NT2/D1 (cell line): ENCODE results near the gene PLXNA2.

Source experiments
- DNase-seq: peaks from one replicate; pipeline ENCODE4 v3.0.0-alpha.2; 2011; ENCODE audit warnings: low read depth, low spot score
- H3K27me3 ChIP-seq: 2 replicates; pipeline ENCODE4 v1.6.0; 2011; ENCODE audit warnings: mild to moderate bottlenecking; ENCODE audit not compliant: insufficient read length, insufficient read depth
- H3K36me3 ChIP-seq: 2 replicates; pipeline ENCODE4 v1.6.1; 2011; ENCODE audit warnings: mild to moderate bottlenecking, low read length, mixed read lengths; ENCODE audit not compliant: insufficient read depth, insufficient read length
- H3K4me1 ChIP-seq: 2 replicates; pipeline ENCODE4 v1.5.1; 2011; ENCODE audit not compliant: insufficient read depth, insufficient read length
- H3K4me3 ChIP-seq: 2 replicates; pipeline ENCODE4 v1.5.1; 2011; ENCODE audit warnings: low read depth; ENCODE audit not compliant: insufficient read length
- H3K9ac ChIP-seq: 2 replicates; pipeline ENCODE4 v1.6.0; 2011; ENCODE audit warnings: low read depth; ENCODE audit not compliant: insufficient read length
- H3K9me3 ChIP-seq: 2 replicates; pipeline ENCODE4 v1.5.1; 2011; ENCODE audit warnings: mild to moderate bottlenecking, low read length; ENCODE audit not compliant: insufficient read depth
- SUZ12 ChIP-seq: IDR thresholded peaks from 2 replicates; pipeline ENCODE4 v1.6.1; 2011; ENCODE audit not compliant: insufficient read length, insufficient read depth; ENCODE audit errors: extremely low read depth
- YY1 ChIP-seq: IDR thresholded peaks from 2 replicates; pipeline ENCODE4 v1.6.1; 2011; ENCODE audit not compliant: insufficient read length, insufficient read depth
- ZNF274 ChIP-seq: IDR thresholded peaks from 2 replicates; pipeline ENCODE4 v1.6.1; 2011; ENCODE audit warnings: mild to moderate bottlenecking, low read depth, low read length

The PLXNA2 gene

DNA sequence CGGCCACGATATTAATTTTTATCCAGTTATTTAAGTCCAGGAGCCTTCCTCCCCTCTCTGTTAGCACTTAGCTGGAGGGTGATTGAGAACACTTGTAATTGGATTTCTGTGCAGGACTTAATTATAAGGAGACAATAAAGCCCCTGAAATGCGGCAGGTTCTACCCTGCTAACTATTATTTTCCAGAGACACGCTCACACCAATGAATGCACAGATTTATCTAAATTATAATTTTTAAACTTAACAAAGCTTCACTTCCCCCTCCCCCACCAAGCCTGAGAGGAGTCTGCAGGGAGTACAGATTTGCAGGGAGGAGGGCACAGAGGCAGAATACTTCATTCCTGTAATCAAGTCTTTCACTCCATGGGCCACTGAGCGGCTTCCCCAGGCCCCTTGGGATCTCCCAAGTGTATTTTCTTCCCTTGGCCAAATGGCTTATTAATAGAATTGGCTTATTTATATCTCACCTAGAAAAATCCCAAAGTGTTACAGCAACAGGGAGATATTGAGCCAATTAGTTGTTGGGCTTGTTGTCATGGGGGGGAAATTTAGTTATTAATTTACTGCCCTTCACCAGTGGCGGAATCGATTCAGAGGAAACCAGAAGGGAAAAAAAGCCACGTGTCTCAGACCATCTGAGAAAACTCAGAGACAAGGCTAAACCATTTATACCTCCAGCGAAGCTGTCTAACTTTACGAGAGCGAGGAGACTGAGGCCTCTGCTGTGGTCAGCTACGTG is 234.3 kb downstream of the PLXNA2 start:
- no peaks in the 10 kb centered on the region for H3K4me1 ChIP-seq
- H3K36me3 ChIP-seq = no peaks in the 10 kb centered on the region
- DNase-seq = no peak
- H3K9ac ChIP-seq = no peak overlapping the region
- TF ChIP-seq SUZ12 (no peak), ZNF274 (no peak), YY1 (no peak)
- no peaks in the 10 kb centered on the region for H3K27me3 ChIP-seq
- no peak overlapping the region for H3K4me3 ChIP-seq
- H3K9me3 ChIP-seq = no peaks in the 10 kb centered on the region; the same call in 1 of the 2 replicates

DNA sequence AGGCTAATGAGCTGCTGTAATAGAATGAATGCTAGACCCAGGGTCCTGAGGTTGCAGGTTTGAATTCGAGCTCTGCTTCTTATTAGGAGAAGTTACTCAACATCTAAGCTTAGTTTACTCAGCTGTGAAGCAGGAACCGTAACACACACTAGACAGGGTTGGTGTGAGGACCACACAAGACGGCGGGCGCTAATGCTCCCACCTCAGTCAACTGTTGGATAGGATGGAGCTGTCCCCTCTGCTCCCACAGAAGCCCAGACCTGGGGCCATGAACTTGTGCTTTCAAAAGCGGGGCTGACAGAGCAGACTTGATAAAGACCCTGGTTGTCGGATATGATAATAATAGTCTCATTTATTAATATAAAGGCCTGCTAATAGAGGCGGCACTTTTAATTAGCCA is 234.9 kb downstream of the PLXNA2 start:
- Histone ChIP-seq H3K27me3 (no peaks in the 10 kb centered on the region), H3K4me1 (no peaks in the 10 kb centered on the region), H3K9ac (no peak overlapping the region), H3K9me3 (no peaks in the 10 kb centered on the region; the same call in 1 of the 2 replicates), H3K36me3 (no peaks in the 10 kb centered on the region), H3K4me3 (no peak overlapping the region)
- no peak for DNase-seq
- TF ChIP-seq YY1 (no peak), SUZ12 (no peak), ZNF274 (no peak)

DNA sequence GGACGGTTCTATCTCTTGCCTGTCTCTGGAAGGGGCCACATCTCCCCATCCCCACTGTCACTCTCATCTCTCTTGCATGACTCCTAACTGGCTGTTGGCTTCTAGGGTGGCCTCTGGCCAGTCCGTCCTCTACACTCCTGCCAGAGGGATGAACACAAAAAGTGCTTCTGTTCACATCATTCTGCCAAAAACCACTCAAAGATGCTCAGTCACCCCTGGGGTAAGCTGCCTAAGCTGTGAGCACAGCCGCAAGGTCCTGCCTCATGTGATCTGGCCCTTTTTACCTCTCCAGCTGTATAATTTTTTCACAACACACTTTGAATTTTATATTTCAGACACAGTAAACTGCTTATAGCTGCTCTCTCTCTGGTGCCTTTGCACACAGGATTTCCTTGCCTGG is 235.7 kb downstream of the PLXNA2 start:
- TF ChIP-seq SUZ12 (no peak), ZNF274 (no peak)
- H3K4me3 ChIP-seq = no peak overlapping the region
- H3K27me3 ChIP-seq = no peaks in the 10 kb centered on the region
- no peaks in the 10 kb centered on the region for H3K36me3 ChIP-seq
- DNase-seq = no peak
- no peak overlapping the region for H3K9ac ChIP-seq
- H3K9me3 ChIP-seq = no peaks in the 10 kb centered on the region; the same call in 1 of the 2 replicates
- no peaks in the 10 kb centered on the region for H3K4me1 ChIP-seq

DNA sequence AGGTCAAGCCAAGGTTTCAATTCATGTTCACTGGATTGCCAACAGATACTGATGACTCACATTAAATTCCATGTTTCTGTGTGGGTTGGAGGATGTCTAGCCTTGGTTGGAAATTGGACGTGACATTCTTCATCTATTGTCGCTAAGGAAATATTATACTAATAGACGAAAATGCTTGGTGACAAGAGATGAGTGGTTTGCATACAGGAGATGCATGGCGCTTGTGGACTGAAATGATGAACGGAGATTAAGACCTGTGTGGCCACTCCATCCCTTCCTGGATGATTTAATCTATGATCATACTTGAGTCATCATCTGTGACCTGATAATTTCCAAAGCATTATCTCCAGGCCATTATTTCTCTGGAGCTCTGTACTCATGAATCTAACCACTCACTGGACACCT is 236.2 kb downstream of the PLXNA2 start:
- no peaks in the 10 kb centered on the region for H3K4me1 ChIP-seq
- H3K4me3 ChIP-seq = no peak overlapping the region
- no peaks in the 10 kb centered on the region for H3K36me3 ChIP-seq
- no peak for DNase-seq
- H3K9me3 ChIP-seq = no peaks in the 10 kb centered on the region; the same call in 1 of the 2 replicates
- no peaks in the 10 kb centered on the region for H3K27me3 ChIP-seq
- no peak for TF ChIP-seq ZNF274
- TF ChIP-seq YY1 = no peak
- no peak for TF ChIP-seq SUZ12
- H3K9ac ChIP-seq = no peak overlapping the region

DNA sequence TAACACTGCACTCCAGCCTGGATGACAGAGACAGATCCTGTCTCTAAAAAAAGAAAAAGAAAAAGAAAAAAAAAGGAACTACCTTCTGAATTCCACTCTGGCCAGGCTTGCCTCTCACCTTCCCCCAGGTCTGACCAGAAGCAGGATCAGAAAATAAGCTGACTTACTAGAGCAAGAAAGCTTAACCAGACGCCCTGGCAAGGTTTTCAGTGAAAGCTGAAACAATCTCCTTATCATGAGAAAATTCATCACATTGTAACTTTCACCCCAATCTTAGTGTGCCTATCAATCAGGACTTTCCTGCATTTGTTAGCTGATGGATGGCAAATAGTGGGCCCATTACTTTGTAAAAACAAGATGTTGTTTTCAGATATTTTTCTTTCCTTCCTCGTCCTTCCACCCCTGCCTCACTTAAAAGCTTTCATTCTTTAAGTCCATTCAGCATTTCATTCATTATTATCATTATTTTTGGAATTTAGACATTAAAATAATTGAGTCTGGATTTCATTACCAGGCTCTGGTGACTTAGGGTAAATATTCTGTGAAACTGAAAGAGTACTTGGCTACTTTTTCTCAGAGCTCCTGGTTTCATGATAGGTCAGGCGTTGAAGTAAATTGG is 236.8 kb downstream of the PLXNA2 start:
- Histone ChIP-seq H3K9ac (no peak overlapping the region), H3K36me3 (no peaks in the 10 kb centered on the region), H3K4me1 (no peaks in the 10 kb centered on the region), H3K4me3 (no peak overlapping the region), H3K27me3 (no peaks in the 10 kb centered on the region), H3K9me3 (no peaks in the 10 kb centered on the region; the same call in 1 of the 2 replicates)
- TF ChIP-seq ZNF274 = no peak
- TF ChIP-seq SUZ12 = no peak
- TF ChIP-seq YY1 = no peak
- DNase-seq = no peak

DNA sequence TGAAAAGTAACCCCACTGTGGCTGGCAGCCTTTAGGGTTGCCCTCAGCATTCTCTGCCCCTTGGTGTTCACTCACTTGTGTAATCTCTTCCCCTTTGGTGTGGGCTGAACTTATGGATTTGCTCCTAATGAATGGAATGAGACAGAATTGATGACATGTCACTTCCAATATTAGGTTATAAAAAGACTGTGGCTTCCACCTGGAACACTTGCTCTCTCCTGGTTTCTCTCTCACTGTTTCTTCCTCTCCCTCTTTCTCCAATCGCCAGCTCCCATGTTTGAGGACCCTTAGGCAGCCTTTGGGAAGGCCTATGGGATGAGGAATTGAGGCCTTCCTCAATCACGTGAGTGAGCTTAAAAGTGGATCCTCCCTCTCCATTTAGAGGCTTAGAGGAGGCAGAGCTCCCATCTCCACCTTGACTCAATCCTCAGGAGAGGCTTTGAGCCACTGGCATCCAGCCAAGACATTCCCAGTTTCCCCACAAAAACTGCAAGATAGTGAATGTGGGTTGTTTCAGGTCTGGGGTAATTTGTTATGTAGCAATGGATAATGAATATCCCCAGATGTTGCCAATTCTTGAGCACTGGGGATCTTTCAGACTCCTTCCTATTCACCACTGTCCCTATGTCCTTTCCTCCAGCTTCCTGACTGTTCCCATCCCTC is 237.8 kb downstream of the PLXNA2 start:
- TF ChIP-seq YY1 (no peak), ZNF274 (no peak), SUZ12 (no peak)
- H3K4me3 ChIP-seq = no peak overlapping the region
- no peaks in the 10 kb centered on the region for H3K4me1 ChIP-seq
- H3K36me3 ChIP-seq = no peaks in the 10 kb centered on the region
- H3K9ac ChIP-seq = no peak overlapping the region
- H3K9me3 ChIP-seq = no peaks in the 10 kb centered on the region; the same call in 1 of the 2 replicates
- H3K27me3 ChIP-seq = no peaks in the 10 kb centered on the region
- no peak for DNase-seq

DNA sequence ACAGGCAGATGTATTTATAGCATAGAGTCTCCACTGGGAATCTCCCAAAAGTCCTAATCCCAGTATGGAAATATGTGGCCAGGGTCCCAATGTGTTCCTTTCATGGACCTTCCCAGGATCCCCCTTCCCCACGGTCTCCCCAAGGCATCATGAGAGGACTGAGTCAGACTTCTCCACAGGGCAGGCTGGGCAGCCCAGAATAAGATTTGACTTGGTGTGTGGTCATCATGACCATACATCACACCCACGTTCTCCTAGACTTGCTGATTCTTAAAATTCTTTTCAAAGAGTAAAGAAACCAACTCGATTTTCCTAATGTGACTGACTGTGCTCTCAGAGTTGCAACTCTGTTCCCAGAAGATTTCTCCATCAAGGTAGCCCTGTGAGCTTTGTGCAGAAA is 239.3 kb downstream of the PLXNA2 start:
- Histone ChIP-seq H3K9me3 (peaks cover 9% of the 10 kb centered on the region; the same call in 1 of the 2 replicates), H3K27me3 (no peaks in the 10 kb centered on the region), H3K36me3 (no peaks in the 10 kb centered on the region), H3K4me3 (no peak overlapping the region), H3K4me1 (no peaks in the 10 kb centered on the region), H3K9ac (no peak overlapping the region)
- no peak for TF ChIP-seq YY1
- no peak for TF ChIP-seq ZNF274
- TF ChIP-seq SUZ12 = no peak
- no peak for DNase-seq
